NCI-H187 (cell line): ENCODE data around the gene SOS1.
"Not testable (repeated sequence)": the region's sequence is repeated elsewhere in the genome, so short reads cannot be mapped to it uniquely, and the experiment has no call there.

Experiments
- DNase-seq, 2 experiments: peaks; one replicate each; lab custom pipeline; 2025; lab: John Stamatoyannopoulos, UW

The SOS1 gene

GRCh38 chr2:39120771-39121522 lies at the start of gene SOS1:
Gene SOS1 (minus strand): TSS chr2:39121051. CDS start chr2:39120422, 629 bp downstream.
- peak; percentile 94 to 95 for DNase-seq

- DNase-seq = no peak
These were observed 43.2 kb upstream of the SOS1 start for GRCh38 chr2:39164089-39164488.

- DNase-seq = no peak
These were observed 40.1 kb upstream of the SOS1 start for GRCh38 chr2:39160982-39161381.

- DNase-seq = no peak
These were observed 38.4 kb upstream of the SOS1 start for GRCh38 chr2:39159283-39159682.

GRCh38 chr2:39158351-39158750 lies 37.5 kb upstream of the SOS1 start:
- no peak for DNase-seq

GRCh38 chr2:39156846-39157245 lies 36.0 kb upstream of the SOS1 start:
- DNase-seq = no peak

GRCh38 chr2:39156107-39156506 lies 35.3 kb upstream of the SOS1 start:
- no peak for DNase-seq

- not testable (repeated sequence) for DNase-seq
These were observed 34.7 kb upstream of the SOS1 start for GRCh38 chr2:39155573-39155972.

- no peak for DNase-seq
These were observed 34.1 kb upstream of the SOS1 start for GRCh38 chr2:39154944-39155343.

GRCh38 chr2:39153312-39153711 lies 32.5 kb upstream of the SOS1 start:
- no peak for DNase-seq

- no peak for DNase-seq
These were observed 31.7 kb upstream of the SOS1 start for GRCh38 chr2:39152504-39152903.

- no peak for DNase-seq
These were observed 30.1 kb upstream of the SOS1 start for GRCh38 chr2:39150890-39151497.

GRCh38 chr2:39150102-39150562 lies 29.3 kb upstream of the SOS1 start:
- DNase-seq = no peak

- DNase-seq = no peak
These were observed 25.8 kb upstream of the SOS1 start for GRCh38 chr2:39146630-39147029.

- no peak for DNase-seq
These were observed 25.1 kb upstream of the SOS1 start for GRCh38 chr2:39145906-39146421.

GRCh38 chr2:39144416-39144815 lies 23.6 kb upstream of the SOS1 start:
- DNase-seq = no peak

GRCh38 chr2:39142904-39143605 lies 22.2 kb upstream of the SOS1 start:
- DNase-seq = no peak

- DNase-seq = no peak
These were observed 20.8 kb upstream of the SOS1 start for GRCh38 chr2:39141334-39142271.

GRCh38 chr2:39140948-39141333 lies 20.1 kb upstream of the SOS1 start:
- not testable (repeated sequence) for DNase-seq

GRCh38 chr2:39140322-39140847 lies 19.5 kb upstream of the SOS1 start:
- no peak for DNase-seq

- DNase-seq = no peak
These were observed 18.8 kb upstream of the SOS1 start for GRCh38 chr2:39139511-39140237.
